IMR-90 (cell line): ENCODE data around the gene SELENBP1. TPM values are rescaled to one million over a fixed set of nuclear protein-coding genes. Genes with fewer than 3 reads are reported as not detected.

Experiments used
- ATAC-seq: fragments of 200-7000 bp; cut with Tn5 transposase; 2 replicates; pipeline ENCODE4 v1.9.1; 2020; ENCODE audit warnings: low read depth, mild to moderate bottlenecking, moderate library complexity
- BruUV-seq: library from RNA; stranded (reverse); fragments of 400-500 nt; replicated peaks from 2 replicates; lab custom pipeline; 2021; lab: Mats Ljungman, UMichigan
- CTCF ChIA-PET: fragments of 300-600 bp; formaldehyde crosslinking; extraction: SDS; loops from one replicate; lab custom pipeline; 2021; ENCODE audit warnings: antibody characterized with exemption; lab: Yijun Ruan, JAX
- POLR2A ChIA-PET: fragments of 300-600 bp; sonication (Branson Sonifier 250); formaldehyde crosslinking; loops from one replicate; lab custom pipeline; 2022; ENCODE audit warnings: antibody characterized with exemption; ENCODE audit not compliant: unreplicated experiment; lab: Charles Lee
- DNase-seq: peaks from one replicate; pipeline ENCODE4 v3.0.0; 2013
- H2AFZ ChIP-seq: replicated peaks from 2 replicates; pipeline ENCODE3; 2013; ENCODE audit warnings: low read length, mild to moderate bottlenecking; ENCODE audit not compliant: poor library complexity
- H2AK5ac ChIP-seq: 2 replicates; pipeline ENCODE4 v1.6.1; 2013; ENCODE audit warnings: low read depth, low read length, inconsistent platforms
- H2AK9ac ChIP-seq: replicated peaks from 2 replicates; pipeline ENCODE3; 2013; ENCODE audit warnings: mild to moderate bottlenecking, low read depth, low read length, moderate library complexity; ENCODE audit not compliant: poor library complexity
- H2BK120ac ChIP-seq: 2 replicates; pipeline ENCODE4 v1.6.1; 2013; ENCODE audit warnings: low read depth, low read length, inconsistent platforms
- H2BK15ac ChIP-seq: 3 replicates; pipeline ENCODE4 v1.6.1; 2013; ENCODE audit warnings: low read depth, low read length, inconsistent platforms
- H2BK20ac ChIP-seq: 2 replicates; pipeline ENCODE4 v1.6.1; 2013; ENCODE audit warnings: low read depth, mild to moderate bottlenecking, inconsistent platforms, low read length, moderate library complexity
- H2BK5ac ChIP-seq: 2 replicates; pipeline ENCODE4 v1.6.1; 2013; ENCODE audit warnings: mild to moderate bottlenecking, low read depth, low read length, inconsistent platforms; ENCODE audit not compliant: poor library complexity, severe bottlenecking
- H3K14ac ChIP-seq: replicated peaks from 2 replicates; pipeline ENCODE4 v1.6.1; 2013; ENCODE audit warnings: low read depth, low read length, inconsistent platforms
- H3K18ac ChIP-seq: 2 replicates; pipeline ENCODE4 v1.6.1; 2013; ENCODE audit warnings: low read depth, low read length, control low read depth
- H3K23ac ChIP-seq: 2 replicates; pipeline ENCODE4 v1.6.1; 2013; ENCODE audit warnings: low read depth, low read length, inconsistent platforms
- H3K27ac ChIP-seq: 2 replicates; pipeline ENCODE4 v1.5.1; 2013; ENCODE audit warnings: mild to moderate bottlenecking, control low read depth, low read length; ENCODE audit not compliant: insufficient read depth
- H3K27me3 ChIP-seq: 2 replicates; pipeline ENCODE4 v1.6.1; 2013; ENCODE audit warnings: low read length; ENCODE audit not compliant: control insufficient read depth, insufficient read depth
- H3K36me3 ChIP-seq: 2 replicates; pipeline ENCODE4 v1.6.1; 2013; ENCODE audit warnings: low read length, mixed read lengths; ENCODE audit not compliant: control insufficient read depth, insufficient read depth
- H3K4ac ChIP-seq: 2 replicates; pipeline ENCODE4 v1.6.1; 2013; ENCODE audit warnings: low read depth, low read length, inconsistent platforms
- H3K4me1 ChIP-seq: 2 replicates; pipeline ENCODE4 v1.6.1; 2013; ENCODE audit warnings: low read length, mixed read lengths; ENCODE audit not compliant: control insufficient read depth, insufficient read depth
- H3K4me2 ChIP-seq: 2 replicates; pipeline ENCODE4 v1.6.1; 2013; ENCODE audit warnings: low read depth, mild to moderate bottlenecking, control low read depth, low read length, moderate library complexity
- H3K4me3 ChIP-seq: 2 replicates; pipeline ENCODE4 v1.5.1; 2013; ENCODE audit warnings: low read depth, mild to moderate bottlenecking, control low read depth, low read length, moderate library complexity; ENCODE audit not compliant: insufficient read depth
- H3K56ac ChIP-seq: 2 replicates; pipeline ENCODE4 v1.6.1; 2013; ENCODE audit warnings: low read length, inconsistent platforms; ENCODE audit not compliant: insufficient read depth; ENCODE audit errors: extremely low read depth
- H3K79me1 ChIP-seq, 2 experiments: 2 replicates each; pipeline ENCODE4 v1.6.1; 2013; ENCODE audit warnings: low read length in 2 of 2, inconsistent platforms in 1 of 2, low read depth in 1 of 2
- H3K9ac ChIP-seq: 2 replicates; pipeline ENCODE4 v1.6.1; 2013; ENCODE audit warnings: low read depth, low read length, control low read depth
- H3K9me1 ChIP-seq: 2 replicates; pipeline ENCODE4 v1.6.1; 2013; ENCODE audit warnings: low read length, inconsistent platforms; ENCODE audit not compliant: insufficient read depth
- H3K9me3 ChIP-seq: 2 replicates; pipeline ENCODE4 v1.6.1; 2013; ENCODE audit warnings: low read length; ENCODE audit not compliant: control insufficient read depth, insufficient read depth
- H4K20me1 ChIP-seq: 2 replicates; pipeline ENCODE4 v1.6.1; 2013; ENCODE audit warnings: low read length, inconsistent platforms; ENCODE audit not compliant: insufficient read depth
- H4K5ac ChIP-seq: 2 replicates; pipeline ENCODE4 v1.6.1; 2013; ENCODE audit warnings: mild to moderate bottlenecking, low read depth, low read length, control low read depth
- H4K8ac ChIP-seq, 2 experiments: 2 replicates each; pipeline ENCODE4 v1.6.1; 2013; ENCODE audit warnings: low read depth in 2 of 2, low read length in 2 of 2, control low read depth in 1 of 2, inconsistent platforms in 1 of 2
- H4K91ac ChIP-seq: 2 replicates; pipeline ENCODE4 v1.6.1; 2013; ENCODE audit warnings: low read depth, low read length, inconsistent platforms; ENCODE audit not compliant: insufficient read depth
- CEBPB ChIP-seq: IDR thresholded peaks from 2 replicates; pipeline ENCODE4 v1.6.1; 2012; ENCODE audit warnings: low read depth, low read length, improper control_type of control experiment
- CHD1 ChIP-seq: IDR thresholded peaks from 2 replicates; pipeline ENCODE4 v1.6.1; 2012; ENCODE audit warnings: low read depth, low read length, improper control_type of control experiment
- CTCF ChIP-seq: conservative IDR thresholded peaks from 2 replicates; pipeline ENCODE4 v1.5.1; 2012; ENCODE audit warnings: mild to moderate bottlenecking, low read depth, low read length, improper control_type of control experiment
- ELK1 ChIP-seq: fragments of 150-350 bp; IDR thresholded peaks from 2 replicates; pipeline ENCODE4 v1.6.1; 2016; ENCODE audit warnings: low read depth, mild to moderate bottlenecking, low read length, moderate library complexity, borderline replicate concordance
- MAFK ChIP-seq: IDR thresholded peaks from 2 replicates; pipeline ENCODE4 v1.6.1; 2012; ENCODE audit warnings: low read depth, low read length, improper control_type of control experiment
- MAZ ChIP-seq: IDR thresholded peaks from 2 replicates; pipeline ENCODE4 v1.6.1; 2012; ENCODE audit warnings: low read depth, mild to moderate bottlenecking, low read length, improper control_type of control experiment, moderate library complexity, borderline replicate concordance
- NFE2L2 ChIP-seq: fragments of 150-350 bp; IDR thresholded peaks from 2 replicates; pipeline ENCODE4 v1.6.1; 2016; ENCODE audit warnings: low read depth, mild to moderate bottlenecking, low read length
- RAD21 ChIP-seq: IDR thresholded peaks from 2 replicates; pipeline ENCODE4 v1.6.1; 2012; ENCODE audit warnings: low read length, improper control_type of control experiment
- RCOR1 ChIP-seq: IDR thresholded peaks from 2 replicates; pipeline ENCODE4 v1.6.1; 2012; ENCODE audit warnings: mild to moderate bottlenecking, low read length, improper control_type of control experiment; ENCODE audit not compliant: insufficient replicate concordance
- RFX5 ChIP-seq: IDR thresholded peaks from 2 replicates; pipeline ENCODE4 v1.8.0; 2012; ENCODE audit warnings: low read depth, mild to moderate bottlenecking, low read length, moderate library complexity
- SMC3 ChIP-seq: fragments of 150-350 bp; IDR thresholded peaks from 2 replicates; pipeline ENCODE4 v1.6.1; 2016; ENCODE audit warnings: low read depth, mild to moderate bottlenecking, antibody characterized with exemption, low read length, moderate library complexity
- USF2 ChIP-seq: fragments of 150-350 bp; IDR thresholded peaks from 2 replicates; pipeline ENCODE4 v1.6.1; 2017; ENCODE audit warnings: mild to moderate bottlenecking, antibody characterized with exemption, low read length, low read depth
- WGBS, 2 experiments: methylation state at CpG; one replicate each; pipeline versions ENCODE4 v1.1.5 to v1.1.7; 2013; ENCODE audit warnings: missing lambda C conversion rate in 2 of 2; ENCODE audit not compliant: insufficient read length in 1 of 2; ENCODE audit errors: extremely low coverage in 2 of 2; 5-methylcytosine and 5-hydroxymethylcytosine counted together
- dilution Hi-C: fragments of 300-500 bp; cut with HindIII; formaldehyde crosslinking; loops from one replicate; pipeline ENCODE4 v1.14.3; 2018; ENCODE audit warnings: low sequenced_read_pairs; ENCODE audit not compliant: unreplicated experiment
- in situ Hi-C: fragments of 300-500 bp; cut with MboI; formaldehyde crosslinking; loops from 3 replicates; pipeline ENCODE4 v1.14.3; 2019; ENCODE audit warnings: low sequenced_read_pairs, inconsistent platforms, mixed read lengths
- intact Hi-C: fragments of 100-400 bp; cut with micrococcal nuclease; formaldehyde crosslinking; loops from 2 replicates; pipeline ENCODE4 v1.10.0; 2022
- polyA plus RNA-seq, 3 experiments: library from polyadenylated mRNA; depleted of rRNA; stranded (reverse); fragments of >200 nt; gene quantifications; 2 replicates each; pipeline ENCODE4 v1.2.3, GENCODE V29; 2012; ENCODE audit warnings: low replicate concordance in 1 of 3
- total RNA-seq: library from RNA; depleted of rRNA; stranded (reverse); fragments of >200 nt; gene quantifications from 2 replicates; pipeline ENCODE4 v1.2.3, GENCODE V29; 2012

Gene SELENBP1
- total and polyA plus RNA-seq, 2 of the 4 experiments (the other 2 are of a cell fraction), result 21.3 to 56.9 TPM

- H3K36me3 ChIP-seq, result peaks cover 61% of the 10 kb centered on the region
Observed at GRCh38 chr1:151407304-151407703, 34.8 kb upstream of the SELENBP1 start.

More at GRCh38 chr1:151407304-151407703, 34.8 kb upstream of the SELENBP1 start:
- CTCF ChIA-PET, result no interaction called here
- Histone ChIP-seq H3K4me3 (no peak overlapping the region), H2BK20ac (no peak overlapping the region), H3K9me1 (peaks cover 11% of the 10 kb centered on the region; the same call in 1 of the 2 replicates), H3K9me3 (no peaks in the 10 kb centered on the region), H3K18ac (no peak overlapping the region), H2AFZ (no peak overlapping the region), H4K91ac (no peak overlapping the region), H3K56ac (no peak overlapping the region), H3K4me2 (no peak overlapping the region), H2AK9ac (no peak overlapping the region), H3K27ac (no peak overlapping the region), H3K23ac (no peak overlapping the region), H2AK5ac (no peak overlapping the region), H3K79me1 (peaks cover 0 to 35% of the 10 kb centered on the region in 2 experiments; a peak in 3 of 4 replicates), H2BK15ac (no peak overlapping the region), H2BK5ac (no peak overlapping the region), H2BK120ac (no peak overlapping the region), H3K14ac (no peak overlapping the region), H3K9ac (no peak overlapping the region), H4K5ac (no peak overlapping the region), H3K27me3 (no peaks in the 10 kb centered on the region), H4K8ac (no peak overlapping the region), H4K20me1 (peaks cover 10% of the 10 kb centered on the region; the same call in 1 of the 2 replicates), H3K4ac (no peak overlapping the region), H3K4me1 (no peaks in the 10 kb centered on the region)
- intact Hi-C loops (no loop called here), dilution Hi-C loops (no loop called here), in situ Hi-C loops (loop anchor here (10.0 kb wide), 2 partner anchors 103 to 213 kb away; partner anchors contain the start of genes PIP5K1A and VPS72)
- no peak for DNase-seq
- no CpG with 5 or more reads among the region's 3 CpGs for WGBS, 2 experiments
- POLR2A ChIA-PET, result no interaction called here
- TF ChIP-seq MAZ, result no peak
- no peak for TF ChIP-seq USF2
- no peak for TF ChIP-seq MAFK
- TF ChIP-seq CTCF, result no peak
- TF ChIP-seq ELK1, result no peak
- TF ChIP-seq CHD1, result no peak
- TF ChIP-seq NFE2L2, result no peak
- no peak for TF ChIP-seq RFX5
- TF ChIP-seq RCOR1, result no peak
- TF ChIP-seq RAD21, result no peak
- no peak for TF ChIP-seq CEBPB
- TF ChIP-seq SMC3, result no peak
- no TSS peak for BruUV-seq
- ATAC-seq, result no peak
